Measurements from ENCODE around the gene ZNF33A. TPM values are rescaled to one million over a fixed set of nuclear protein-coding genes. Genes with fewer than 3 reads are reported as not detected.

The ZNF33A gene
- total RNA-seq, 1 donor from 2014 or later, result 65.5 TPM

GRCh38 chr10:38027986-38028385, 17.5 kb downstream of the ZNF33A start:
- Mint-ChIP-seq H3K27me3 (ENCODE audit: insufficient read depth, low read depth) (no peaks in the 10 kb centered on the region), H3K4me3 (no peak overlapping the region), H3K36me3 (peaks cover 57% of the 10 kb centered on the region), H3K4me1 (no peaks in the 10 kb centered on the region), H3K27ac (no peak overlapping the region), H3K9me3 (peaks cover 2% of the 10 kb centered on the region)
- no peak for TF ChIP-seq EZH2phosphoT487 (IDR thresholded peaks at IDR 0.05)
- TF ChIP-seq EZH2 (IDR thresholded peaks at IDR 0.05), result no peak
- no peaks in the 10 kb centered on the region for H4K20me1 ChIP-seq (ENCODE audit: low read depth)
- no peak overlapping the region for H3K9ac ChIP-seq
- no peaks in the 10 kb centered on the region for H3K4me1 ChIP-seq
- no peaks in the 10 kb centered on the region for H3K27me3 ChIP-seq
- no peak overlapping the region for H2AFZ ChIP-seq (replicated peaks)
- H3K79me2 ChIP-seq (ENCODE audit: low read depth), result no peaks in the 10 kb centered on the region
- H3K4me2 ChIP-seq, result no peak overlapping the region
- no peak for DNase-seq (ENCODE audit: low spot score)
- H3K9me3 ChIP-seq (ENCODE audit: low read depth), result no peaks in the 10 kb centered on the region
- H3F3A ChIP-seq (ENCODE audit: low read depth), result no peaks in the 10 kb centered on the region
- peaks cover 10% of the 10 kb centered on the region for H3K36me3 ChIP-seq
- H3K4me3 ChIP-seq, result no peak overlapping the region
- H3K27ac ChIP-seq, result no peak overlapping the region

GRCh38 chr10:38032886-38033285, 22.4 kb downstream of the ZNF33A start:
- Histone ChIP-seq H3K9me3 (ENCODE audit: low read depth) (no peaks in the 10 kb centered on the region), H3K4me1 (no peaks in the 10 kb centered on the region), H3K36me3 (peaks cover 29% of the 10 kb centered on the region), H3F3A (ENCODE audit: low read depth) (no peaks in the 10 kb centered on the region), H3K4me3 (no peak overlapping the region), H3K27me3 (no peaks in the 10 kb centered on the region), H3K27ac (no peak overlapping the region), H4K20me1 (ENCODE audit: low read depth) (no peaks in the 10 kb centered on the region), H3K9ac (no peak overlapping the region), H2AFZ (replicated peaks) (no peak overlapping the region), H3K4me2 (no peak overlapping the region), H3K79me2 (ENCODE audit: low read depth) (no peaks in the 10 kb centered on the region)
- Mint-ChIP-seq H3K36me3 (peaks cover 66% of the 10 kb centered on the region), H3K4me1 (no peaks in the 10 kb centered on the region), H3K9me3 (peaks cover 14% of the 10 kb centered on the region), H3K4me3 (no peak overlapping the region), H3K27ac (no peak overlapping the region), H3K27me3 (ENCODE audit: insufficient read depth, low read depth) (no peaks in the 10 kb centered on the region)
- DNase-seq (ENCODE audit: low spot score), result no peak
- no peak for TF ChIP-seq EZH2phosphoT487 (IDR thresholded peaks at IDR 0.05)
- TF ChIP-seq EZH2 (IDR thresholded peaks at IDR 0.05), result no peak
- no peak for TF ChIP-seq CTCF (IDR thresholded peaks at IDR 0.05)

GRCh38 chr10:38038107-38038931, 27.8 kb downstream of the ZNF33A start:
- no peak overlapping the region for H3K27ac ChIP-seq
- H3K9ac ChIP-seq, result no peak overlapping the region
- H3K4me1 Mint-ChIP-seq, result no peaks in the 10 kb centered on the region
- H3K9me3 ChIP-seq (ENCODE audit: low read depth), result no peaks in the 10 kb centered on the region
- no peaks in the 10 kb centered on the region for H4K20me1 ChIP-seq (ENCODE audit: low read depth)
- DNase-seq (ENCODE audit: low spot score), result no peak
- no peak overlapping the region for H3K4me3 Mint-ChIP-seq
- H3K27me3 ChIP-seq, result no peaks in the 10 kb centered on the region
- peaks cover 12% of the 10 kb centered on the region for H3K79me2 ChIP-seq (ENCODE audit: low read depth)
- H3K36me3 Mint-ChIP-seq, result peaks cover 68% of the 10 kb centered on the region
- H3F3A ChIP-seq (ENCODE audit: low read depth), result no peaks in the 10 kb centered on the region
- H3K9me3 Mint-ChIP-seq, result peaks cover 36% of the 10 kb centered on the region
- no peak overlapping the region for H3K27ac Mint-ChIP-seq
- H3K27me3 Mint-ChIP-seq (ENCODE audit: insufficient read depth, low read depth), result peaks cover 2% of the 10 kb centered on the region
- no peak overlapping the region for H3K4me2 ChIP-seq
- TF ChIP-seq CTCF (IDR thresholded peaks at IDR 0.05) (no peak), EZH2 (IDR thresholded peaks at IDR 0.05) (no peak), EZH2phosphoT487 (IDR thresholded peaks at IDR 0.05) (no peak)
- H3K4me1 ChIP-seq, result no peaks in the 10 kb centered on the region
- H3K36me3 ChIP-seq, result peaks cover 35% of the 10 kb centered on the region
- H3K4me3 ChIP-seq, result no peak overlapping the region
- no peak overlapping the region for H2AFZ ChIP-seq (replicated peaks)

- Histone ChIP-seq H3K4me3 (no peak overlapping the region), H3K4me2 (no peak overlapping the region), H2AFZ (replicated peaks) (no peak overlapping the region), H3K9me3 (ENCODE audit: low read depth) (no peaks in the 10 kb centered on the region), H3K4me1 (no peaks in the 10 kb centered on the region), H3K27ac (no peak overlapping the region), H4K20me1 (ENCODE audit: low read depth) (no peaks in the 10 kb centered on the region), H3F3A (ENCODE audit: low read depth) (no peaks in the 10 kb centered on the region), H3K27me3 (no peaks in the 10 kb centered on the region), H3K36me3 (peaks cover 34% of the 10 kb centered on the region), H3K9ac (no peak overlapping the region), H3K79me2 (ENCODE audit: low read depth) (peaks cover 12% of the 10 kb centered on the region)
- Mint-ChIP-seq H3K27me3 (ENCODE audit: insufficient read depth, low read depth) (peaks cover 2% of the 10 kb centered on the region), H3K4me3 (no peak overlapping the region), H3K9me3 (peaks cover 40% of the 10 kb centered on the region), H3K27ac (no peak overlapping the region), H3K4me1 (no peaks in the 10 kb centered on the region), H3K36me3 (peaks cover 72% of the 10 kb centered on the region)
- no peak for TF ChIP-seq EZH2phosphoT487 (IDR thresholded peaks at IDR 0.05)
- no peak for TF ChIP-seq EZH2 (IDR thresholded peaks at IDR 0.05)
- TF ChIP-seq CTCF (IDR thresholded peaks at IDR 0.05), result no peak
- no peak for DNase-seq (ENCODE audit: low spot score)
Observed at GRCh38 chr10:38038932-38039245, 28.4 kb downstream of the ZNF33A start.

Data from neural progenitor cell (in vitro differentiated cells).